BLaER1 (cell line): ENCODE results near the gene ARPC1A.

Source experiments
- H3K27ac ChIP-seq: shearing (Covaris generic); formaldehyde crosslinking; 2 replicates; pipeline ENCODE4 v1.8.1; 2022
- H3K27me3 ChIP-seq: shearing (Covaris generic); formaldehyde crosslinking; 2 replicates; pipeline ENCODE4 v1.8.1; 2022
- H3K36me3 ChIP-seq: shearing (Covaris generic); formaldehyde crosslinking; 2 replicates; pipeline ENCODE4 v1.8.1; 2022
- H3K4me1 ChIP-seq: shearing (Covaris generic); formaldehyde crosslinking; 2 replicates; pipeline ENCODE4 v1.8.1; 2022
- H3K4me2 ChIP-seq: shearing (Covaris generic); formaldehyde crosslinking; 2 replicates; pipeline ENCODE4 v1.8.1; 2022
- H3K4me3 ChIP-seq: shearing (Covaris generic); formaldehyde crosslinking; 2 replicates; pipeline ENCODE4 v1.8.1; 2022
- H3K9ac ChIP-seq: shearing (Covaris generic); formaldehyde crosslinking; 2 replicates; pipeline ENCODE4 v1.8.1; 2022
- H3K9me3 ChIP-seq: shearing (Covaris generic); formaldehyde crosslinking; 2 replicates; pipeline ENCODE4 v1.8.1; 2022
- H4K20me1 ChIP-seq: shearing (Covaris generic); formaldehyde crosslinking; 2 replicates; pipeline ENCODE4 v1.8.1; 2022
- Cebpa-rat ChIP-seq: shearing (Covaris generic); IDR thresholded peaks from 2 replicates; pipeline ENCODE4 v1.8.1; 2022

The ARPC1A gene

DNA sequence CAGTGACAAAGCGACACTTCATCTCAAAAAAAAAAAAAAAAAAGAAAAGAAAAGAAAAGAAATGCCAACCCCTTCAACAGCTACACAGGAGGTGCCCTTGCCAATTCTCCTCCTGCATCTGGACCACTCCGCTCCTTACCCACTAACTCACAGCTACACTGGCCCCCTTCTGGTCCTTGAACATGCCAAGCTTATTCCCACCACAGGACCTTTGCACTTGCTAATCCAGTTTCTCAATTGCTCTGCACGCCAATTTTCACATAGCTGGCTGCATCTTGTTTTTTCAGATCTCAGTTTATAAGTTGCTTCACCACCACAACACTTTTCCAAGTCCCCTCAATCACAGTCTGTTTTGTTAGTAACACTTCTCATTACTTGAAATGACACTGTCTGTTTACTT, 77.2 kb downstream of the ARPC1A start:
- Histone ChIP-seq H3K4me1 (peaks cover 20% of the 10 kb centered on the region), H4K20me1 (peaks cover 98% of the 10 kb centered on the region), H3K36me3 (peaks cover 82% of the 10 kb centered on the region), H3K27ac (no peak overlapping the region), H3K4me2 (no peak overlapping the region), H3K9me3 (no peaks in the 10 kb centered on the region), H3K27me3 (no peaks in the 10 kb centered on the region), H3K4me3 (no peak overlapping the region), H3K9ac (no peak overlapping the region)
- TF ChIP-seq Cebpa-rat, result no peak

GRCh38 chr7:99403764-99404163, 78.1 kb downstream of the ARPC1A start:
- TF ChIP-seq Cebpa-rat, result no peak
- H3K4me2 ChIP-seq, result no peak overlapping the region
- H3K9me3 ChIP-seq, result no peaks in the 10 kb centered on the region
- H3K27ac ChIP-seq, result no peak overlapping the region
- H4K20me1 ChIP-seq, result peaks cover 89% of the 10 kb centered on the region
- no peaks in the 10 kb centered on the region for H3K27me3 ChIP-seq
- no peak overlapping the region for H3K4me3 ChIP-seq
- no peak overlapping the region for H3K9ac ChIP-seq
- peaks cover 20% of the 10 kb centered on the region for H3K4me1 ChIP-seq
- peaks cover 73% of the 10 kb centered on the region for H3K36me3 ChIP-seq

- no peak overlapping the region for H3K9ac ChIP-seq
- H4K20me1 ChIP-seq, result peaks cover 87% of the 10 kb centered on the region
- H3K27ac ChIP-seq, result no peak overlapping the region
- H3K9me3 ChIP-seq, result no peaks in the 10 kb centered on the region
- H3K4me3 ChIP-seq, result no peak overlapping the region
- no peaks in the 10 kb centered on the region for H3K27me3 ChIP-seq
- TF ChIP-seq Cebpa-rat, result no peak
- peaks cover 67% of the 10 kb centered on the region for H3K36me3 ChIP-seq
- no peak overlapping the region for H3K4me2 ChIP-seq
- peaks cover 20% of the 10 kb centered on the region for H3K4me1 ChIP-seq
Measured at GRCh38 chr7:99404235-99404976, 78.7 kb downstream of the ARPC1A start.

GRCh38 chr7:99404977-99405320, 79.3 kb downstream of the ARPC1A start:
- no peak for TF ChIP-seq Cebpa-rat
- Histone ChIP-seq H3K4me1 (peaks cover 25% of the 10 kb centered on the region), H3K9me3 (no peaks in the 10 kb centered on the region), H3K27me3 (no peaks in the 10 kb centered on the region), H3K9ac (no peak overlapping the region), H3K36me3 (peaks cover 62% of the 10 kb centered on the region), H3K27ac (no peak overlapping the region), H3K4me2 (no peak overlapping the region), H3K4me3 (no peak overlapping the region), H4K20me1 (peaks cover 87% of the 10 kb centered on the region)

- H3K9me3 ChIP-seq, result no peaks in the 10 kb centered on the region
- H3K4me1 ChIP-seq, result peaks cover 36% of the 10 kb centered on the region
- no peak overlapping the region; the same call in 1 of the 2 replicates for H3K4me3 ChIP-seq
- H3K27me3 ChIP-seq, result no peaks in the 10 kb centered on the region
- H4K20me1 ChIP-seq, result peaks cover 87% of the 10 kb centered on the region
- H3K27ac ChIP-seq, result no peak overlapping the region
- peak overlapping the region; percentile 38; the same call in 1 of the 2 replicates for H3K9ac ChIP-seq
- H3K4me2 ChIP-seq, result peak overlapping the region; percentile 91
- TF ChIP-seq Cebpa-rat, result no peak
- peaks cover 62% of the 10 kb centered on the region for H3K36me3 ChIP-seq
Measured at GRCh38 chr7:99406557-99406956, 80.9 kb downstream of the ARPC1A start.

DNA sequence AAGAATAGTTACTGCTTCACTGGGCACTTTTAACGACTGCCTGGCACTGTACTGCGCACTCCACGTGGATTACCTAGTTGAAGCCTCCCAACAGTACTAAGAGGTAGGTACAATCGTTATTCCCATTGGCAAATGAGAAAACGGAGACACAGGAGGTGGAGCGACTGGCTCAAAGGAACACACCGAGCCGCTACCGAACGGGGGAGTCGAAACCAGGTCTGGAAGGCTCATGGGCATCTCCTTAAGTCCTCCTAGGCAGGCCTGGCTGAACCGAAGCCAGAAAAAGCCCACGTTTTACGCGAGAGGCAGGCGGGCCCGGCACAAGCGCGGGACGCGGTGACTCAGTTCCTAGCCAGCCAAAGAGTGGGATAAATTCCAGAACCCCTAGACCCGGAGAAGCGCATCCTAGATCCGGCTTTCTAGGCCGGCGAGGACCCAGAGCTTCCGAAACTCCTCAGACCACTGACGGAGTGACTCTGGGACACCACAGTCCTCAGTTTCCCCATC, 82.2 kb downstream of the ARPC1A start:
- Histone ChIP-seq H3K4me2 (peak overlapping the region; percentile 91), H3K36me3 (peaks cover 62% of the 10 kb centered on the region)

GRCh38 chr7:99408379-99409191, 82.9 kb downstream of the ARPC1A start, which contains the start of the genes BUD31 and PDAP1:
Gene BUD31, plus strand, starts transcription at chr7:99408969. Its CDS starts 2,124 bp downstream, at chr7:99411093.
Gene PDAP1, minus strand, starts transcription at chr7:99408597. Its CDS starts 49 bp downstream, at chr7:99408548.
- Histone ChIP-seq H3K27ac (peak within 1 kb of the TSS; percentile 98), H3K4me3 (peak within 1 kb of the TSS; percentile 93), H3K27me3 (no peaks in the 10 kb centered on the region), H3K36me3 (peaks cover 62% of the 10 kb centered on the region), H3K4me2 (peak within 1 kb of the TSS; percentile 91), H3K4me1 (peaks cover 36% of the 10 kb centered on the region), H3K9ac (peak within 1 kb of the TSS; percentile 97), H3K9me3 (no peaks in the 10 kb centered on the region), H4K20me1 (peaks cover 70% of the 10 kb centered on the region)
- peak; percentile 100 for TF ChIP-seq Cebpa-rat

More for the DNA sequence above, 82.2 kb downstream of the ARPC1A start:
- no peaks in the 10 kb centered on the region for H3K9me3 ChIP-seq
- H3K4me1 ChIP-seq, result peaks cover 36% of the 10 kb centered on the region
- H3K4me3 ChIP-seq, result peak overlapping the region; percentile 93
- peak overlapping the region; percentile 98 for H3K27ac ChIP-seq
- H3K9ac ChIP-seq, result peak overlapping the region; percentile 97
- peaks cover 77% of the 10 kb centered on the region for H4K20me1 ChIP-seq
- no peak for TF ChIP-seq Cebpa-rat
- H3K27me3 ChIP-seq, result no peaks in the 10 kb centered on the region

DNA sequence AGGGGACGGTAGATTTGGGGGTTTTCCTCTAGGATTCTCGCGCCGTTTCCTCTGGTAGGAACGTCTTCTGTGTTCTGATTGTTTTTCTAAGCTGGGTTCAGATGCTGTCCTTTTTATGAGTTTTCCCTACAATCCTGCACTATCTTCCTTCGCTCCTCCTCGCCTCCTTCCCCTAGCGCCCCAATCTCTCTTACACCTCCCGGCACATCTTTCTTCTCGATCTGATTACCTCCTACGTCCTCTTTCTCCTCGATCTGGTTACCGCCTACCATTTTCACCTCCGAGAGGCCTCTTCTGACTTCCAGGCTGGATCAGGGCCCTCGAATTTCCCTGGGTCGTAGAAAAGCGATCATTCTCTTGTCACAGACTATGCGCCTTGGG, 83.5 kb downstream of the ARPC1A start:
- no peak for TF ChIP-seq Cebpa-rat
- Histone ChIP-seq H3K9me3 (no peaks in the 10 kb centered on the region), H4K20me1 (peaks cover 64% of the 10 kb centered on the region), H3K4me1 (peaks cover 36% of the 10 kb centered on the region), H3K27me3 (no peaks in the 10 kb centered on the region), H3K4me2 (peak overlapping the region; percentile 89), H3K36me3 (peaks cover 62% of the 10 kb centered on the region), H3K4me3 (peak overlapping the region; percentile 93), H3K9ac (peak overlapping the region; percentile 97), H3K27ac (peak overlapping the region; percentile 98)

- H3K9me3 ChIP-seq, result no peaks in the 10 kb centered on the region
- TF ChIP-seq Cebpa-rat, result no peak
- H3K4me2 ChIP-seq, result peak overlapping the region; percentile 89
- peaks cover 36% of the 10 kb centered on the region for H3K4me1 ChIP-seq
- peak overlapping the region; percentile 93 for H3K4me3 ChIP-seq
- no peak overlapping the region for H3K27ac ChIP-seq
- H4K20me1 ChIP-seq, result peaks cover 61% of the 10 kb centered on the region
- H3K36me3 ChIP-seq, result peaks cover 62% of the 10 kb centered on the region
- H3K27me3 ChIP-seq, result no peaks in the 10 kb centered on the region
- peak overlapping the region; percentile 97 for H3K9ac ChIP-seq
Measured at GRCh38 chr7:99409806-99410205, 84.1 kb downstream of the ARPC1A start.
